Erythroblast (primary cell): ENCODE results near the gene ZSWIM6.

ENCODE experiments used
- GATA1 ChIP-seq: IDR thresholded peaks from 2 replicates; pipeline ENCODE4 v1.6.1; 2011; ENCODE audit warnings: low read depth, mild to moderate bottlenecking, control low read depth, low read length, moderate library complexity
- POLR2A ChIP-seq: IDR thresholded peaks from 2 replicates; pipeline ENCODE4 v1.6.1; 2011; ENCODE audit warnings: mild to moderate bottlenecking, low read length

DNA sequence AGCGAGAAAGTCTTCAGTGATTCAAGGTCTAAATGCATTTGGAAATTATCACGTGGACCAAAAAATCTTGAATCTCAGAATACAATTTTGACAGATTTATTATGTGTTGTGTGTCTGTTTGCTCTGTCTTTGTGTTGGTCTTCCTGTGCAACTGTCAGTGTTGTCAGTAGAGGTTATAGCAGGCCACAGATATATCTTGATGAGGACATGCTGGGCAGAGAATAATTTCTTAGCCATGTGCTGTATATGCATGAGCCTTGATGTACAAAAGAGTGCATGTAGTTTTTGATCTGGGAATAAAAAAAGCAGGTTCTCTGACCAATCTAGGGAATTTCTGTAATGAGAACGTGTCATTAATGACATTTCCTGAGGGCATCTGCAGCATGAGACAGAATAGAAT is 57.6 kb downstream of the ZSWIM6 start:
- TF ChIP-seq POLR2A: no peak
- TF ChIP-seq GATA1: no peak
